Measurements from ENCODE around the gene ADGRA3. TPM values are rescaled to one million over a fixed set of nuclear protein-coding genes. Genes with fewer than 3 reads are reported as not detected.

The ADGRA3 gene
- total and polyA plus RNA-seq, 2 experiments from 2014 or later = 16.2 to 73.9 TPM

- no peaks in the 10 kb centered on the region; the same call in 1 of the 2 replicates for H4K20me1 ChIP-seq (replicated peaks; ENCODE audit: insufficient read depth)
- DNase-seq (ENCODE audit: low spot score) (no peak), ATAC-seq (peak; percentile 51)
- H3K4me1 ChIP-seq (ENCODE audit: insufficient read depth) = peaks cover 11% of the 10 kb centered on the region
- no peak for TF ChIP-seq CTCF (conservative IDR thresholded peaks at IDR 0.05; ENCODE audit: low read depth in 2 of 2)
- no peak for TF ChIP-seq ZNF114 (CRISPR knock-in tag; IDR thresholded peaks at IDR 0.05)
- no peak for TF ChIP-seq ETS1 (IDR thresholded peaks at IDR 0.05)
- no peak for TF ChIP-seq REST (IDR thresholded peaks at IDR 0.05; ENCODE audit: unreplicated experiment)
- no peak for TF ChIP-seq NANOG (IDR thresholded peaks at IDR 0.05; ENCODE audit: borderline replicate concordance)
- no peak for TF ChIP-seq POLR2AphosphoS5 (IDR thresholded peaks at IDR 0.05; ENCODE audit: low read depth)
- no peaks in the 10 kb centered on the region for H3K27me3 ChIP-seq (ENCODE audit: insufficient read depth)
- no peaks in the 10 kb centered on the region for H3F3A ChIP-seq (replicated peaks; ENCODE audit: low read depth)
- no peaks in the 10 kb centered on the region for H3K9me2 ChIP-seq (ENCODE audit: insufficient read depth)
- peak overlapping the region; percentile 64; the same call in 1 of the 2 replicates for H3K27ac ChIP-seq (ENCODE audit: low read depth)
- Mint-ChIP-seq H3K27ac (peak overlapping the region; percentile 29), H3K9me3 (no peaks in the 10 kb centered on the region), H3K36me3 (ENCODE audit: low read depth) (peaks cover 34% of the 10 kb centered on the region), H3K27me3 (ENCODE audit: insufficient read depth, low read depth, poor library complexity) (no peaks in the 10 kb centered on the region), H3K4me3 (peak overlapping the region; percentile 45; the same call in 2 of the 3 replicates), H3K4me1 (peaks cover 23% of the 10 kb centered on the region)
- H3K4me3 ChIP-seq = no peak overlapping the region
- H3K79me2 ChIP-seq (replicated peaks; ENCODE audit: insufficient read depth) = no peaks in the 10 kb centered on the region
- H2AFZ ChIP-seq = no peak overlapping the region
- no peaks in the 10 kb centered on the region for H3K36me3 ChIP-seq (ENCODE audit: insufficient read depth)
- peak overlapping the region; percentile 52 for H3K4me2 ChIP-seq
Measured at GRCh38 chr4:22435652-22436051, 80.2 kb downstream of the ADGRA3 start.

- Histone ChIP-seq H3K36me3 (ENCODE audit: insufficient read depth) (no peaks in the 10 kb centered on the region), H3K9me2 (ENCODE audit: insufficient read depth) (0 out of 2 replicates have a peak, but pooled peaks cover 2% of the 10 kb centered on the region), H3K4me1 (ENCODE audit: insufficient read depth) (peaks cover 11% of the 10 kb centered on the region), H3F3A (replicated peaks; ENCODE audit: low read depth) (no peaks in the 10 kb centered on the region), H3K27ac (ENCODE audit: low read depth) (peak overlapping the region; percentile 64; the same call in 1 of the 2 replicates), H3K79me2 (replicated peaks; ENCODE audit: insufficient read depth) (no peaks in the 10 kb centered on the region), H4K20me1 (replicated peaks; ENCODE audit: insufficient read depth) (no peaks in the 10 kb centered on the region; the same call in 1 of the 2 replicates), H3K4me3 (no peak overlapping the region), H3K4me2 (peak overlapping the region; percentile 52), H3K27me3 (ENCODE audit: insufficient read depth) (no peaks in the 10 kb centered on the region), H2AFZ (no peak overlapping the region)
- H3K4me1 Mint-ChIP-seq = peaks cover 28% of the 10 kb centered on the region
- no peaks in the 10 kb centered on the region for H3K9me3 Mint-ChIP-seq
- H3K27me3 Mint-ChIP-seq (ENCODE audit: insufficient read depth, low read depth, poor library complexity) = no peaks in the 10 kb centered on the region
- H3K36me3 Mint-ChIP-seq (ENCODE audit: low read depth) = peaks cover 42% of the 10 kb centered on the region
- peak; percentile 83 for DNase-seq (ENCODE audit: low spot score)
- no peak overlapping the region; the same call in 2 of the 3 replicates for H3K4me3 Mint-ChIP-seq
- peak overlapping the region; percentile 24; the same call in 1 of the 2 replicates for H3K27ac Mint-ChIP-seq
- ATAC-seq = peak; percentile 99
- TF ChIP-seq JUNB (IDR thresholded peaks at IDR 0.05; ENCODE audit: unreplicated experiment) (no peak), STAT1 (IDR thresholded peaks at IDR 0.05; ENCODE audit: unreplicated experiment) (no peak), ZNF462 (CRISPR knock-in tag; IDR thresholded peaks at IDR 0.05) (no peak), NANOG (IDR thresholded peaks at IDR 0.05; ENCODE audit: borderline replicate concordance) (no peak), ZNF114 (CRISPR knock-in tag; IDR thresholded peaks at IDR 0.05) (no peak)
Measured at GRCh38 chr4:22434895-22435294, 81.0 kb downstream of the ADGRA3 start.

All from GM23338 (cell line).